Stimulated activated naive CD8-positive, alpha-beta T cell treated with anti-CD3 and anti-CD28 coated beads, Interleukin-15, Interleukin-2, amounts not matched to agents 100 U/mL and 50 U/mL, for 24 hours (primary cell): Measurements from ENCODE around the gene PIP4K2C.
"Not testable (repeated sequence)": the region's sequence is repeated elsewhere in the genome, so short reads cannot be mapped to it uniquely, and the experiment has no call there.

Experiments used
- ATAC-seq: fragments of 150-1000 bp; cut with Tn5 transposase; one replicate; pipeline ENCODE4 v1.10.0; 2021
- DNase-seq: peaks from one replicate; pipeline ENCODE4 v3.0.0; 2021

The PIP4K2C gene

GRCh38 chr12:57560516-57560915 lies 30.5 kb upstream of the PIP4K2C start:
- ATAC-seq (no peak), DNase-seq (no peak)

GRCh38 chr12:57561117-57561516 lies 29.9 kb upstream of the PIP4K2C start:
- not testable (repeated sequence) for ATAC-seq, DNase-seq

GRCh38 chr12:57563358-57563757 lies 27.6 kb upstream of the PIP4K2C start:
- ATAC-seq (no peak), DNase-seq (no peak)

GRCh38 chr12:57564178-57564740 lies 26.7 kb upstream of the PIP4K2C start:
- ATAC-seq = no peak
- no peak for DNase-seq

- no peak for ATAC-seq
- no peak for DNase-seq
These were observed 22.2 kb upstream of the PIP4K2C start for GRCh38 chr12:57568838-57569237.

- ATAC-seq = no peak
These were observed 21.1 kb upstream of the PIP4K2C start for GRCh38 chr12:57569858-57570257.

GRCh38 chr12:57570438-57570837 lies 20.6 kb upstream of the PIP4K2C start:
- DNase-seq, ATAC-seq: not testable (repeated sequence)

More at GRCh38 chr12:57569858-57570257, 21.1 kb upstream of the PIP4K2C start:
- no peak for DNase-seq

- DNase-seq (no peak), ATAC-seq (no peak)
These were observed 18.8 kb upstream of the PIP4K2C start for GRCh38 chr12:57571926-57572762.

GRCh38 chr12:57574795-57575194 lies 16.2 kb upstream of the PIP4K2C start:
- ATAC-seq = no peak

GRCh38 chr12:57575771-57576612 lies 15.0 kb upstream of the PIP4K2C start:
- no peak for ATAC-seq

More at GRCh38 chr12:57574795-57575194, 16.2 kb upstream of the PIP4K2C start:
- no peak for DNase-seq

GRCh38 chr12:57576613-57577160 lies 14.3 kb upstream of the PIP4K2C start:
- no peak for DNase-seq
- ATAC-seq = no peak

More at GRCh38 chr12:57575771-57576612, 15.0 kb upstream of the PIP4K2C start:
- no peak for DNase-seq

GRCh38 chr12:57577981-57578758 lies 12.8 kb upstream of the PIP4K2C start:
- DNase-seq (no peak), ATAC-seq (no peak)

GRCh38 chr12:57579011-57579410 lies 12.0 kb upstream of the PIP4K2C start:
- ATAC-seq = no peak
- DNase-seq = no peak

GRCh38 chr12:57579677-57580465 lies 11.1 kb upstream of the PIP4K2C start:
- DNase-seq (no peak), ATAC-seq (no peak)

- DNase-seq = no peak
- no peak for ATAC-seq
These were observed 10.6 kb upstream of the PIP4K2C start for GRCh38 chr12:57580466-57580795.

GRCh38 chr12:57581802-57582201 lies 9.2 kb upstream of the PIP4K2C start:
- DNase-seq = no peak
- no peak for ATAC-seq

- no peak for DNase-seq
- no peak for ATAC-seq
These were observed 8.6 kb upstream of the PIP4K2C start for GRCh38 chr12:57582440-57582839.

GRCh38 chr12:57583008-57583831 lies 7.8 kb upstream of the PIP4K2C start:
- ATAC-seq (peak; percentile 98), DNase-seq (peak; percentile 73)

GRCh38 chr12:57584050-57584449 lies 6.9 kb upstream of the PIP4K2C start:
- no peak for ATAC-seq

GRCh38 chr12:57584690-57585089 lies 6.3 kb upstream of the PIP4K2C start:
- ATAC-seq (no peak), DNase-seq (no peak)

More at GRCh38 chr12:57584050-57584449, 6.9 kb upstream of the PIP4K2C start:
- DNase-seq = no peak
